PFSK-1 (cell line): ENCODE results near the gene PNPLA7.

Experiments used
- POLR2AphosphoS5 ChIP-seq: IDR thresholded peaks from 2 replicates; pipeline ENCODE4 v1.6.1; 2012; ENCODE audit warnings: low read depth, mild to moderate bottlenecking, control low read depth, low read length, moderate library complexity
- SIN3A ChIP-seq: IDR thresholded peaks from 2 replicates; pipeline ENCODE4 v1.6.1; 2012; ENCODE audit warnings: mild to moderate bottlenecking, low read length, moderate library complexity, borderline replicate concordance; ENCODE audit not compliant: insufficient read depth
- TAF1 ChIP-seq: IDR thresholded peaks from 2 replicates; pipeline ENCODE4 v1.6.1; 2012; ENCODE audit warnings: low read length, control low read depth, borderline replicate concordance; ENCODE audit not compliant: insufficient read depth

- no peak for TF ChIP-seq TAF1
- TF ChIP-seq POLR2AphosphoS5: no peak
- TF ChIP-seq SIN3A: no peak
Measured at GRCh38 chr9:137462986-137463930, 86.9 kb downstream of the PNPLA7 start.
